Thoracic aorta (tissue), 2 donors: ENCODE data around the gene BSN. TPM values are rescaled to one million over a fixed set of nuclear protein-coding genes. Genes with fewer than 3 reads are reported as not detected.

ENCODE experiments used
- ATAC-seq: fragments of 150-250 bp; one replicate; pipeline ENCODE4 v1.8.0; 2017; ENCODE audit warnings: low read depth; ENCODE audit not compliant: insufficient number of reproducible peaks, low FRiP score
- DNase-seq: peaks from one replicate; pipeline ENCODE4 v3.0.0-alpha.2; 2020; ENCODE audit warnings: low spot score
- H3K27ac ChIP-seq, 2 donors: fragments of 200-600 bp; sonication (generic); 1 replicate in 1 of 2; 2 replicates in 1 of 2; pipeline ENCODE4 v1.5.1; 2016; ENCODE audit warnings: mild to moderate bottlenecking in 2 of 2, moderate library complexity in 2 of 2
- H3K27me3 ChIP-seq: fragments of 200-600 bp; sonication (generic); replicated peaks from 2 replicates; pipeline ENCODE4 v1.6.0; 2016; ENCODE audit warnings: mild to moderate bottlenecking; ENCODE audit not compliant: insufficient read depth
- H3K36me3 ChIP-seq: fragments of 200-600 bp; sonication (generic); one replicate; pipeline ENCODE4 v1.5.1; 2016
- H3K4me1 ChIP-seq, 2 donors: fragments of 200-600 bp; sonication (generic); 1 replicate in 1 of 2; 2 replicates in 1 of 2; pipeline versions ENCODE4 v1.5.1 to v1.6.0; 2016; ENCODE audit warnings: low read depth in 2 of 2, mild to moderate bottlenecking in 1 of 2; ENCODE audit not compliant: control insufficient read depth in 1 of 2
- H3K4me3 ChIP-seq: fragments of 200-600 bp; sonication (generic); 2 replicates; pipeline ENCODE4 v1.5.1; 2016; ENCODE audit warnings: mild to moderate bottlenecking
- H3K9me3 ChIP-seq: fragments of 200-600 bp; sonication (generic); 2 replicates; pipeline ENCODE4 v1.5.1; 2016
- total RNA-seq, 2 donors: library from RNA; depleted of rRNA; stranded (reverse); fragments of >200 nt; gene quantifications; one replicate each; pipeline versions ENCODE4 v1.1.0 to v1.2.3, GENCODE V29; 2016
- TF ChIP-seq, protein P1 (sequence below): fragments of 200-600 bp; sonication (generic); IDR thresholded peaks from one replicate; pipeline ENCODE4 v1.5.1; 2019; ENCODE audit warnings: antibody characterized with exemption

Gene BSN
- total RNA-seq, 2 donors from 2014 or later: 0.27 to 0.35 TPM

GRCh38 chr3:49657208-49657915, 103.1 kb downstream of the BSN start:
- no peak for ATAC-seq
- H3K4me3 ChIP-seq: no peak overlapping the region
- H3K9me3 ChIP-seq: no peaks in the 10 kb centered on the region
- no peak overlapping the region for H3K27ac ChIP-seq
- TF ChIP-seq, protein P1, sequence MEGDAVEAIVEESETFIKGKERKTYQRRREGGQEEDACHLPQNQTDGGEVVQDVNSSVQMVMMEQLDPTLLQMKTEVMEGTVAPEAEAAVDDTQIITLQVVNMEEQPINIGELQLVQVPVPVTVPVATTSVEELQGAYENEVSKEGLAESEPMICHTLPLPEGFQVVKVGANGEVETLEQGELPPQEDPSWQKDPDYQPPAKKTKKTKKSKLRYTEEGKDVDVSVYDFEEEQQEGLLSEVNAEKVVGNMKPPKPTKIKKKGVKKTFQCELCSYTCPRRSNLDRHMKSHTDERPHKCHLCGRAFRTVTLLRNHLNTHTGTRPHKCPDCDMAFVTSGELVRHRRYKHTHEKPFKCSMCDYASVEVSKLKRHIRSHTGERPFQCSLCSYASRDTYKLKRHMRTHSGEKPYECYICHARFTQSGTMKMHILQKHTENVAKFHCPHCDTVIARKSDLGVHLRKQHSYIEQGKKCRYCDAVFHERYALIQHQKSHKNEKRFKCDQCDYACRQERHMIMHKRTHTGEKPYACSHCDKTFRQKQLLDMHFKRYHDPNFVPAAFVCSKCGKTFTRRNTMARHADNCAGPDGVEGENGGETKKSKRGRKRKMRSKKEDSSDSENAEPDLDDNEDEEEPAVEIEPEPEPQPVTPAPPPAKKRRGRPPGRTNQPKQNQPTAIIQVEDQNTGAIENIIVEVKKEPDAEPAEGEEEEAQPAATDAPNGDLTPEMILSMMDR: no peak
- no peaks in the 10 kb centered on the region for H3K4me1 ChIP-seq
- H3K36me3 ChIP-seq: no peaks in the 10 kb centered on the region
- no peak for DNase-seq
- H3K27me3 ChIP-seq: no peaks in the 10 kb centered on the region

DNA sequence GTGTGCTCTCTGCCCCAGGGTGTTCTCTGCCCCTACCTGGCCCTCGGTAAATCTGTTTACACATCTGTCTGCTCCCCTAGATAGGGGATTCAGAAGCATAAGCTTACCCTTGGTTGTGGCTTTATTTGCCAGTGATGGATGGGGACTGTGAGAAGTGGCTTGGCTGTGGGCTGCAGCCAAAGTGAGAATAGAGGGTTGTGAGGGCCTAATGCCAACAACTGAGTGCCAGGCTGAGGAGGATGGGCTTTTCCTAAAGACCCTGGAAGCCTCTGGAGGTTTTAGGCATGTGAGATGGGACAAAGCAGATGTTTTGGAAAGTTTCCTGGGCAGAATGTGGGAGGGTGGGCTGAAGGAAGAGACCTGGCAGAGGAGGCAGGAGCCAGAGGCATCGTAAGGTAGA, 104.4 kb downstream of the BSN start:
- ATAC-seq (no peak), DNase-seq (no peak)
- no peaks in the 10 kb centered on the region for H3K9me3 ChIP-seq
- TF ChIP-seq, protein P1: no peak
- H3K27ac ChIP-seq: no peak overlapping the region
- H3K4me3 ChIP-seq: no peak overlapping the region
- no peaks in the 10 kb centered on the region for H3K36me3 ChIP-seq
- no peaks in the 10 kb centered on the region for H3K4me1 ChIP-seq
- no peaks in the 10 kb centered on the region for H3K27me3 ChIP-seq

GRCh38 chr3:49659756-49660155, 105.5 kb downstream of the BSN start:
- H3K4me1 ChIP-seq: no peaks in the 10 kb centered on the region
- H3K36me3 ChIP-seq: no peaks in the 10 kb centered on the region
- TF ChIP-seq, protein P1: no peak
- H3K9me3 ChIP-seq: no peaks in the 10 kb centered on the region
- H3K27ac ChIP-seq: no peak overlapping the region
- ATAC-seq (no peak), DNase-seq (no peak)
- H3K4me3 ChIP-seq: no peak overlapping the region
- H3K27me3 ChIP-seq: no peaks in the 10 kb centered on the region

GRCh38 chr3:49661281-49661680, 107.0 kb downstream of the BSN start:
- no peak overlapping the region for H3K27ac ChIP-seq
- H3K4me1 ChIP-seq: no peaks in the 10 kb centered on the region
- no peaks in the 10 kb centered on the region for H3K9me3 ChIP-seq
- ATAC-seq (no peak), DNase-seq (no peak)
- H3K36me3 ChIP-seq: no peaks in the 10 kb centered on the region
- TF ChIP-seq, protein P1: no peak
- no peaks in the 10 kb centered on the region for H3K27me3 ChIP-seq
- H3K4me3 ChIP-seq: no peak overlapping the region

- no peak for DNase-seq
- no peak overlapping the region for H3K4me3 ChIP-seq
- H3K9me3 ChIP-seq: no peaks in the 10 kb centered on the region
- TF ChIP-seq, protein P1: no peak
- no peaks in the 10 kb centered on the region for H3K4me1 ChIP-seq
- no peak for ATAC-seq
- no peaks in the 10 kb centered on the region for H3K27me3 ChIP-seq
- H3K36me3 ChIP-seq: no peaks in the 10 kb centered on the region
- H3K27ac ChIP-seq: no peak overlapping the region
These were observed 107.7 kb downstream of the BSN start for GRCh38 chr3:49662021-49662420.
